Astrocyte (in vitro differentiated cells and primary cell): ENCODE data around the gene THSD7B. TPM values are rescaled to one million over a fixed set of nuclear protein-coding genes. Genes with fewer than 3 reads are reported as not detected.

Source experiments
- DNase-seq: peaks from one replicate; pipeline ENCODE4 v3.0.0-alpha.2; 2010; ENCODE audit warnings: low read depth
- FAIRE-seq: peaks from 2 replicates; lab custom pipeline; 2011; peaks lifted over from hg19 to GRCh38; lab: Jason Lieb, UNC
- H2AFZ ChIP-seq: 2 replicates; pipeline ENCODE4 v1.6.0; 2012; ENCODE audit warnings: low read depth, low read length, inconsistent platforms
- H3K27ac ChIP-seq: 2 replicates; pipeline ENCODE4 v1.5.1; 2011; ENCODE audit warnings: low read depth, low read length, inconsistent platforms
- H3K27me3 ChIP-seq: 2 replicates; pipeline ENCODE4 v1.6.0; 2011; ENCODE audit warnings: low read length, inconsistent platforms; ENCODE audit not compliant: insufficient read depth
- H3K36me3 ChIP-seq: 2 replicates; pipeline ENCODE4 v1.5.1; 2011; ENCODE audit warnings: low read length, inconsistent platforms; ENCODE audit not compliant: insufficient read depth
- H3K4me1 ChIP-seq: 2 replicates; pipeline ENCODE4 v1.5.1; 2011; ENCODE audit warnings: low read length, inconsistent platforms; ENCODE audit not compliant: insufficient read depth
- H3K4me2 ChIP-seq: 2 replicates; pipeline ENCODE4 v1.6.0; 2012; ENCODE audit warnings: low read length, inconsistent platforms
- H3K4me3 ChIP-seq: 2 replicates; pipeline ENCODE4 v1.5.1; 2011; ENCODE audit warnings: low read depth, mild to moderate bottlenecking, low read length, inconsistent platforms; ENCODE audit not compliant: insufficient read depth
- H3K79me2 ChIP-seq: 2 replicates; pipeline ENCODE4 v1.6.0; 2012; ENCODE audit warnings: mild to moderate bottlenecking, low read length, inconsistent platforms; ENCODE audit not compliant: insufficient read depth
- H3K9ac ChIP-seq: 2 replicates; pipeline ENCODE4 v1.6.0; 2012; ENCODE audit warnings: mild to moderate bottlenecking, low read length, inconsistent platforms
- H3K9me3 ChIP-seq: 2 replicates; pipeline ENCODE4 v1.5.1; 2012; ENCODE audit warnings: low read depth, mild to moderate bottlenecking, low read length, inconsistent platforms; ENCODE audit not compliant: insufficient read depth
- H4K20me1 ChIP-seq: 2 replicates; pipeline ENCODE4 v1.6.0; 2012; ENCODE audit warnings: low read length, inconsistent platforms; ENCODE audit not compliant: insufficient read depth
- H3K27ac Mint-ChIP-seq: one replicate; pipeline ENCODE4 v1.8.0; 2021; ENCODE audit warnings: mild to moderate bottlenecking, mixed read lengths; ENCODE audit not compliant: unreplicated experiment
- H3K27me3 Mint-ChIP-seq: one replicate; pipeline ENCODE4 v1.8.0; 2021; ENCODE audit warnings: low read depth, mixed read lengths; ENCODE audit not compliant: unreplicated experiment
- H3K36me3 Mint-ChIP-seq: one replicate; pipeline ENCODE4 v1.8.0; 2021; ENCODE audit warnings: low read depth, mixed read lengths; ENCODE audit not compliant: unreplicated experiment
- H3K4me1 Mint-ChIP-seq: one replicate; pipeline ENCODE4 v1.8.0; 2021; ENCODE audit warnings: low read depth, mixed read lengths; ENCODE audit not compliant: unreplicated experiment
- H3K4me3 Mint-ChIP-seq: one replicate; pipeline ENCODE4 v1.8.0; 2021; ENCODE audit warnings: mild to moderate bottlenecking, moderate library complexity, mixed read lengths; ENCODE audit not compliant: unreplicated experiment
- H3K9me3 Mint-ChIP-seq: one replicate; pipeline ENCODE4 v1.8.0; 2021; ENCODE audit warnings: mild to moderate bottlenecking, mixed read lengths; ENCODE audit not compliant: unreplicated experiment
- EZH2 ChIP-seq: IDR thresholded peaks from 2 replicates; pipeline ENCODE4 v1.6.1; 2012; ENCODE audit warnings: mild to moderate bottlenecking, low read length, inconsistent platforms; ENCODE audit not compliant: insufficient read depth
- total RNA-seq: library from RNA; stranded (reverse); gene quantifications from 2 replicates; pipeline ENCODE4 v1.2.1, GENCODE V29; 2021
- TF ChIP-seq, protein P1 (sequence below): IDR thresholded peaks from 2 replicates; pipeline ENCODE4 v1.5.1; 2011; ENCODE audit warnings: low read depth, mild to moderate bottlenecking, inconsistent platforms, low read length, moderate library complexity; ENCODE audit not compliant: insufficient read depth

THSD7B gene
- total RNA-seq, 1 donor from 2014 or later = 0.18 TPM

GRCh38 chr2:137133225-137133624 is 367.9 kb downstream of the THSD7B start:
- no peak overlapping the region for H3K4me2 ChIP-seq
- no peak for TF ChIP-seq EZH2
- TF ChIP-seq, protein P1, sequence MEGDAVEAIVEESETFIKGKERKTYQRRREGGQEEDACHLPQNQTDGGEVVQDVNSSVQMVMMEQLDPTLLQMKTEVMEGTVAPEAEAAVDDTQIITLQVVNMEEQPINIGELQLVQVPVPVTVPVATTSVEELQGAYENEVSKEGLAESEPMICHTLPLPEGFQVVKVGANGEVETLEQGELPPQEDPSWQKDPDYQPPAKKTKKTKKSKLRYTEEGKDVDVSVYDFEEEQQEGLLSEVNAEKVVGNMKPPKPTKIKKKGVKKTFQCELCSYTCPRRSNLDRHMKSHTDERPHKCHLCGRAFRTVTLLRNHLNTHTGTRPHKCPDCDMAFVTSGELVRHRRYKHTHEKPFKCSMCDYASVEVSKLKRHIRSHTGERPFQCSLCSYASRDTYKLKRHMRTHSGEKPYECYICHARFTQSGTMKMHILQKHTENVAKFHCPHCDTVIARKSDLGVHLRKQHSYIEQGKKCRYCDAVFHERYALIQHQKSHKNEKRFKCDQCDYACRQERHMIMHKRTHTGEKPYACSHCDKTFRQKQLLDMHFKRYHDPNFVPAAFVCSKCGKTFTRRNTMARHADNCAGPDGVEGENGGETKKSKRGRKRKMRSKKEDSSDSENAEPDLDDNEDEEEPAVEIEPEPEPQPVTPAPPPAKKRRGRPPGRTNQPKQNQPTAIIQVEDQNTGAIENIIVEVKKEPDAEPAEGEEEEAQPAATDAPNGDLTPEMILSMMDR = no peak
- H3K4me1 ChIP-seq = no peaks in the 10 kb centered on the region
- no peak for DNase-seq
- no peaks in the 10 kb centered on the region for H3K36me3 Mint-ChIP-seq
- H3K4me3 ChIP-seq = no peak overlapping the region
- H3K36me3 ChIP-seq = no peaks in the 10 kb centered on the region
- no peaks in the 10 kb centered on the region for H3K9me3 Mint-ChIP-seq
- H3K4me1 Mint-ChIP-seq = peaks cover 8% of the 10 kb centered on the region
- H3K27ac ChIP-seq = no peak overlapping the region
- no peaks in the 10 kb centered on the region for H3K79me2 ChIP-seq
- no peaks in the 10 kb centered on the region for H3K27me3 Mint-ChIP-seq
- H3K27me3 ChIP-seq = no peaks in the 10 kb centered on the region
- H2AFZ ChIP-seq = no peak overlapping the region
- H3K27ac Mint-ChIP-seq = no peak overlapping the region
- no peak overlapping the region for H3K9ac ChIP-seq
- no peak overlapping the region for H3K4me3 Mint-ChIP-seq
- FAIRE-seq = no peak
- H4K20me1 ChIP-seq = no peaks in the 10 kb centered on the region
- no peaks in the 10 kb centered on the region for H3K9me3 ChIP-seq

DNA sequence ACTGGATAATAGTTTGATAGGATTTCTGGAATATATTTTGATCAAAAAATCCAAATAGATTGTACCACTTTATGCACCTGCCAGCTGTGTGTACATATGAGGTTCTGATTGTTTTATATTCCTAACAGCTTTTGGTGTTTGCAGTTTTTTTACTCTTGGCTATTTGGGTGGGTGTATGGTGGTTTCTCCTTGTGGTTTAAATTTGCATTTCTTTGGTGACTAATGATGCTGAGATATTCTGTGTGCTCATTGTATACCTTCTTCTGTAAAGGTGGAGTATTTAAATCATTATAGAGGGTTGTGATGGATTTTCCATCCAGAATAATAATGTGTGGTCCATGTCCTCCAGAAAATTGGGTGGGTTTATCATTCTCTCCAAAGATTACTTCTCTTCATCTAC is 372.9 kb downstream of the THSD7B start:
- no peak for DNase-seq
- Histone ChIP-seq H2AFZ (no peak overlapping the region), H3K4me2 (no peak overlapping the region), H3K36me3 (no peaks in the 10 kb centered on the region), H3K4me1 (no peaks in the 10 kb centered on the region), H3K27me3 (no peaks in the 10 kb centered on the region), H3K27ac (no peak overlapping the region), H3K9ac (no peak overlapping the region), H3K4me3 (no peak overlapping the region), H4K20me1 (no peaks in the 10 kb centered on the region), H3K79me2 (no peaks in the 10 kb centered on the region), H3K9me3 (no peaks in the 10 kb centered on the region)
- Mint-ChIP-seq H3K4me3 (no peak overlapping the region), H3K4me1 (peaks cover under 1% of the 10 kb centered on the region), H3K27me3 (peaks cover 4% of the 10 kb centered on the region), H3K9me3 (no peaks in the 10 kb centered on the region), H3K36me3 (no peaks in the 10 kb centered on the region), H3K27ac (no peak overlapping the region)
- no peak for FAIRE-seq
- no peak for TF ChIP-seq EZH2
- TF ChIP-seq, protein P1 = no peak

- no peaks in the 10 kb centered on the region for H4K20me1 ChIP-seq
- Mint-ChIP-seq H3K9me3 (peaks cover 10% of the 10 kb centered on the region), H3K4me3 (no peak overlapping the region), H3K27me3 (no peaks in the 10 kb centered on the region), H3K4me1 (peaks cover 12% of the 10 kb centered on the region), H3K36me3 (no peaks in the 10 kb centered on the region), H3K27ac (no peak overlapping the region)
- no peaks in the 10 kb centered on the region for H3K79me2 ChIP-seq
- no peak overlapping the region for H3K9ac ChIP-seq
- H3K4me1 ChIP-seq = peaks cover 11% of the 10 kb centered on the region
- no peak overlapping the region for H3K4me3 ChIP-seq
- H3K4me2 ChIP-seq = no peak overlapping the region
- FAIRE-seq (no peak), DNase-seq (no peak)
- TF ChIP-seq, protein P1 = no peak
- no peak for TF ChIP-seq EZH2
- no peaks in the 10 kb centered on the region for H3K27me3 ChIP-seq
- H3K36me3 ChIP-seq = no peaks in the 10 kb centered on the region
- no peak overlapping the region for H2AFZ ChIP-seq
- no peak overlapping the region for H3K27ac ChIP-seq
- H3K9me3 ChIP-seq = peaks cover 4% of the 10 kb centered on the region
These were observed 386.4 kb downstream of the THSD7B start for GRCh38 chr2:137151731-137152130.
